LNCaP clone FGC (cell line): Measurements from ENCODE around the gene USP6.

Experiments
- DNase-seq: peaks from one replicate; pipeline ENCODE4 v3.0.0-alpha.2; 2011; ENCODE audit warnings: low read depth
- H3K4me3 ChIP-seq: 2 replicates; pipeline ENCODE4 v1.5.1; 2011; ENCODE audit warnings: mild to moderate bottlenecking, low read depth, low read length, control low read depth
- CTCF ChIP-seq: IDR thresholded peaks from 2 replicates; pipeline ENCODE4 v1.5.1; 2012; ENCODE audit warnings: mild to moderate bottlenecking; ENCODE audit not compliant: control insufficient read depth, insufficient read depth; ENCODE audit errors: extremely low read depth

The USP6 gene

GRCh38 chr17:5080591-5080990 lies 35.2 kb upstream of the USP6 start:
- TF ChIP-seq CTCF, result no peak
- no peak for DNase-seq

GRCh38 chr17:5092218-5093010 lies 23.4 kb upstream of the USP6 start:
- DNase-seq, result no peak
- H3K4me3 ChIP-seq, result no peak overlapping the region
- no peak for TF ChIP-seq CTCF

More at GRCh38 chr17:5080591-5080990, 35.2 kb upstream of the USP6 start:
- no peak overlapping the region for H3K4me3 ChIP-seq

GRCh38 chr17:5096731-5097100 lies 19.1 kb upstream of the USP6 start:
- no peak for TF ChIP-seq CTCF
- H3K4me3 ChIP-seq, result no peak overlapping the region
- no peak for DNase-seq

- H3K4me3 ChIP-seq, result no peak overlapping the region
- no peak for DNase-seq
- TF ChIP-seq CTCF, result no peak
Observed at GRCh38 chr17:5097101-5097834, 18.6 kb upstream of the USP6 start.

- TF ChIP-seq CTCF, result no peak
- H3K4me3 ChIP-seq, result no peak overlapping the region
- no peak for DNase-seq
Observed at GRCh38 chr17:5099271-5099670, 16.6 kb upstream of the USP6 start.

- TF ChIP-seq CTCF, result no peak
- DNase-seq, result no peak
- H3K4me3 ChIP-seq, result no peak overlapping the region
Observed at GRCh38 chr17:5100832-5101231, 15.0 kb upstream of the USP6 start.
